GM19023 (cell line): ENCODE results near the gene DUSP16.

ENCODE experiments used
- ATAC-seq: cut with Tn5 transposase; IDR thresholded peaks from one replicate; pipeline ENCODE4 v1.9.1; 2021; ENCODE audit warnings: mild to moderate bottlenecking, moderate library complexity; ENCODE audit not compliant: unreplicated experiment

Gene DUSP16

DNA sequence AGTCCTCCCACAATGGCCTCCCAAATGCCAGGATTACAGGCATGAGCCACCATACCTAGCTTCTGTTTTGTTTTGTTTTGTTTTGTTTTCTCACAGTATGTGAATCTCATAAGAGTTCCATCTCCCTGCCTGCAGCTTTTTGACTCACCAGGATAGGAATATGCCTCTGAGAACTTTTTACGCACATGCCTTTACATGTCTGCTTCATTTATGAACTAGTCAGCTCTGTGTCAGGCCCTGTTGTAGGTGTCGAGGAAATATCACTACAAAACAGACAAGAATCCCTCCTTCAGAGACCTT, 116.8 kb downstream of the DUSP16 start:
- ATAC-seq = no peak

DNA sequence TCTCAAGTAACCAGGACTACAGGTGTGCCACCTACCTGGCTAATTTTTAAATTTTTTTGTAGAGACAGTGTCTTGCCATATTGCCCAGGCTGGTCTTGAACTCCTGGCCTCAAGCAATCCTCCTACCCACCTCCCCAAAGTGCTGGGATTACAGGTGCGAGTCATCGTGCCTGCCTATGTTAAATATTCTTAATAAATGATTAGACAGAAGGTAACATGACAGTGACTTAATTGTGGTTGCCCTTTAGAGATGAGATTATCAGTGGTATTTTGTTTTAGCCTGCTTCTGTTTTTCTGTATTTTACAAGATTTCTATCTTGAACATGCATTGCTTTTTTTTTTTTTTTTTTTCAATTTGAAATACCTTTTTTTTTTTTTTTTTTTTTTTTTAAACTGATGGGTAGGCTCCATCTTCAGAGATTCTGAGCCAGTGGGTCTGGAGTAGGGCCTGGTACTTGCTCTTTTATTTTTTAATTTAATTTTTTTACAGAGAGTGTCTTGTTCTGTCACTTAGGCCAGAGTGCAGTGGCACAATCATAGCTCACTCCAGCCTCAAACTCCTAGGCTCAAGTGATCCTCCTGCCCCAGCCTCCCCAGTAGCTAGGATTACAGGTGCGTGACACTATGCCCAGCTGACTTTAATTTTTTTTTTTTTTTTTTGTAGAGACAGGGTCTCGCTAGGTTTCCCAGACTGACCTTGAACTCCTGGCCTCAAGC, 117.3 kb downstream of the DUSP16 start:
- ATAC-seq = no peak

DNA sequence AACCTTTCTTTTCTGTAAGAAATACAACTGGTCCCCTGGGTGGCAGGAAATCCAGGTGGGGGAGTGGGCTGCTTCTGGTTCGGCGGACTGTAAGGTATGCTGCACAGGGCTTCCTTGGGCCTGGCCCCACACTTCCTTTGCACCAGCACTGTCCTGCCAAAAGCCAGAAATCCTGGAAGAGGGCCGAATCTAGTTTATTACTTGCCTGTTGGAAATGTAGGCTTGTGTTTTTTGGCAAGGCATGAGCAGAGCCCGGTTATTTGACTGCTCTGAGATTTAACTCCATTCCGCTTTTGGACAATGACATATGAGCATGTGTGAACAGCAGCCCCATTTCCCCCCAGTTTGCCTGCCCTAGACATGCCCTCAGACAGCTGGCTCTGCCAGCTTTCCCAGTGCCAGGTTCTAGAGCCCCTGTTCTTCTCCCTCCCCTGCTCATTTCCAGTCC, 119.2 kb downstream of the DUSP16 start:
- ATAC-seq = no peak

GRCh38 chr12:12442548-12443071, 120.1 kb downstream of the DUSP16 start:
- no peak for ATAC-seq

DNA sequence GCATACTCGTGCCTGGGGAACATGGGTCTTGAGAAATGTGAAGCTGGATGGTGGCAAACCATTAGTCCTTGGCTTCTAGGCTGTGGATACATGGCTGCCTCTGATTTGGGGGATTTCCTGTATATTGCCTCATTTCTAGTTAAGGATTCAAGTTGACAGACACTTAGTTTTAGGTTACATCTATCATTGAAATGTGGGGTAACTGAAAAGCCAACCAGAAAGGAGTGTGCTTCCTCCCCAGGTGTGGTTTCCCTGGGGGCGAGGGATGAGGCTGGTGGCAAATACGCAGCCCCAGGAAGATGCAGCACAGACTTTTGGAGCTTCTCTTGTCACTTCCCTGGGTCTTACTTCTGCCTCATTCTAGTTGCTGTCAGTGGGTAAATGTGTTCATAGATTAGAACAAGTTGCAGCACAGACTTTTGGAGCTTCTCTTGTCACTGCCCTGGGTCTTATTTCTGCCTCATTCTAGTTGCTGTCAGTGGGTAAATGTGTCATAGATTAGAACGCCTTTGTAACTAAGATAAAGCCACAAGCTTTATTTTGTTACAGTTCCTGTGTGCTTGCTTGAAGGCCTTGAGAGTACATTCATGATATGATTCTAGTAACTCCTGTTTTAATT, 120.7 kb downstream of the DUSP16 start:
- no peak for ATAC-seq

- ATAC-seq = no peak
Measured at GRCh38 chr12:12441429-12441807, 121.2 kb downstream of the DUSP16 start.

- ATAC-seq = no peak
Measured at GRCh38 chr12:12440784-12441428, 121.8 kb downstream of the DUSP16 start.

DNA sequence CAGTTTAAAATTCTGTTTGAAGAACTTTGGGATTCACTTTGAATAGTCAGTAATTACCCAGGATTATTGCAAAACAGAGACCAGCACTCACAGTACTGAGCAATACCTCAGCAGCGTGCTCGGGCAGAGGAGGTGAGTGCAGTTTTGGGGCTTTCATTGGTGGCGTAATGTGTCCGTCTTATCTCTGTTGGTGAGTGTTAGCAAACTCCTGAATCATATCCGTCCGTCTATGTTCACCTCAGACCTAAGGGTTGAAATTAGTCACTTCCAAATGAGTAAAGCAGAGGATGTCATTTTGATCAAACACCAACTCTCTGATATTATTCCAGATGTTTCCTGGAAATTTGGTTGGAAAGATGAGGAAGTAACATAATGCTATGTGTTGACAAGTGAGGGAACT, 123.0 kb downstream of the DUSP16 start:
- ATAC-seq = no peak

- ATAC-seq = no peak
Measured at GRCh38 chr12:12436831-12437345, 125.8 kb downstream of the DUSP16 start.

- ATAC-seq = no peak
Measured at GRCh38 chr12:12433203-12433731, 129.4 kb downstream of the DUSP16 start.

DNA sequence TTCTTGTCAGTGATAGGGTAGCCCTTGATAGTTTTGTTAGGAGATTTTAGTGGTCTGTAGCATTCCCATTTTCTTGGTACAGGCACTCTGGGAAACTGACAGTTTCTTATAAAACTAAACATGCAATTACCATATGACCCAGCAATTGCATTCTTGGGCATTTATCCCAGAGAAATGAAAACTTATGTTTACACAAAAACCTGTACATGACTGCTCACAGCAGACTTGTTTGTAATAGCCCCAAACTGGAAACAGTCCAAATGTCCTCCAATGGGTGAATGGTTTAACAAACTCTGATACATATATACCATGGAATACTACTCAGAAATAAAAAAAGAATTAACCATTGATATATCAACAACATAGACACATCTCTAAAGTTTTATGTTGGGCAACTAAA, 130.3 kb downstream of the DUSP16 start:
- ATAC-seq = no peak

DNA sequence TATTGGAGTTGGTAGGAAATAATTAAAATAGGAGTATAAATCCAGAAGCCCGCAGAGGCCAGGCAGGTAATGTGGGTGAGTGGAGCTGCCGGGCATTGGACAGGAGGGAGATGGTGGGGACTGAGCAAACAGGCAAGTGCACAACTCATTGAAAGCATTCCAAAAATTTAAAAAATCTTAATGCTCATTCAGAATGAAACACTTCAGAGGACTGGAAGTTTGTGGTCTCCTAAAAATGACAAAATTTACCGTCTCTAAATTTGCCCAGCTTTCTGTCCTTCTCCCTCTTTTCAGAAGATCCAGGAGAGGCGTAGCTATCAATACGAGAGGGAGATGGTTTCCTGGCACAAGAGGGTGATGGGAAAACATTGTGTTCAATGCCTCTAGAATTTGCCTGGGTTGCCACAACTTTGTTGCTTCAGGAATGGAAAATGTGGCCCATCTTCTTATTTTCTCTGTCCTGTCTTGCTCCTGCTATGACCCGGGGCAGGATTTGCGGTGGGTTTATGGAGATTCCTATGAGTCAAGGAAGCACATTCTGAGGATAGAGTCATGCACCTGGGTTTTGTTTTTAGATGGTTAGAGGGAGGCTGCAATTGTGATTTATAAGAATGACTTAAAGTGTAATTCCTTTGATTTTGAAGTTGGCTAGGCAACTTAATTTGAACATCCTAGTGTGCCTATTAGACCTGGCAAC, 133.6 kb downstream of the DUSP16 start:
- ATAC-seq = no peak

DNA sequence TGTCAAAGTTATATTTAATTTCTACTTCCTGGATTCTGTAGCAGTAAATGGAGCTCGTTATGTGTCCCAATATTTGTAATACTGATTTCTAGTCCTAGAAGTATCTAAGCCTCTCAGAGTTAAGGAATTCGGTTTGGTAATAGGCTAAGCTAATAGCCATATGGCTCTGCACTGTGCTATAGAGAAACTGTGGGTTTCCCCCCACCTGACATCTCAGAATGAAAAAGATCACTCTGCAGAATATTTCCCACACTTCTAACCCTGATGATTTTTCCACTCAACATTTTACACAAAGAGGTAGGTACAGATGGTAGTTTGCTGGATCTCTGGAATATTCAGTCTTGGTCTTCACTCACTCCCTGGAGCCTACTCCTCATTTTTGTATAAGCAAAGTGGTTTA, 134.6 kb downstream of the DUSP16 start:
- ATAC-seq = no peak

GRCh38 chr12:12427568-12427967, 135.1 kb downstream of the DUSP16 start:
- ATAC-seq = no peak

DNA sequence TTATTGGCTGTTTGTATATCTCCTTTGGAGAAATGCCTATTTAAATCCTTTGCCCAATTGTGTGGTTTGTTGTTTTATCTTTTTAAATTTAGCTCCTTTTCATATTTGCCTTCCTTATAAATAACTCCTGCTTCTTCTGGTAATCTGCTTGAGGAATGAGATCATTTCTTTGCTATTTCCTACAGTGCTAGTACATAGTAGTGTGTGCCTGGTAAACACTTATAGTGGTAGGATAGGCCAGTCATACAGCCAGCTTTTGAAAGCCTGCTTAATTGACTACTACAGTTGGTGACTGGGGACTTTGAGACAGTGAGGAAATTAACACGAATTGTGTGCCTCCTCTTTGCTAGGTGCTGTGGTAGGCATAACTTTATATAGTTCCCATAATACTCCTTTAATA, 137.0 kb downstream of the DUSP16 start:
- ATAC-seq = no peak

GRCh38 chr12:12425001-12425400, 137.7 kb downstream of the DUSP16 start:
- no peak for ATAC-seq
